HG02571 (cell line): Measurements from ENCODE around the gene PRSS33.

Experiments
- ATAC-seq: cut with Tn5 transposase; IDR thresholded peaks from one replicate; pipeline ENCODE4 v1.9.1; 2021; ENCODE audit warnings: mild to moderate bottlenecking, moderate library complexity; ENCODE audit not compliant: unreplicated experiment

Gene PRSS33

GRCh38 chr16:2799859-2800226, 12.5 kb upstream of the PRSS33 start:
- ATAC-seq, result no peak

- ATAC-seq, result no peak
Observed at GRCh38 chr16:2799205-2799858, 12.0 kb upstream of the PRSS33 start.

GRCh38 chr16:2798723-2799204, 11.4 kb upstream of the PRSS33 start:
- no peak for ATAC-seq

GRCh38 chr16:2795395-2796143, 8.2 kb upstream of the PRSS33 start:
- no peak for ATAC-seq

- no peak for ATAC-seq
Observed at GRCh38 chr16:2792940-2793339, 5.6 kb upstream of the PRSS33 start.

- ATAC-seq, result no peak
Observed at GRCh38 chr16:2791174-2791573, 3.8 kb upstream of the PRSS33 start.

- ATAC-seq, result no peak
Observed at GRCh38 chr16:2790631-2791030, 3.3 kb upstream of the PRSS33 start.

- no peak for ATAC-seq
Observed at GRCh38 chr16:2787961-2788360, 601 bp upstream of the PRSS33 start.

GRCh38 chr16:2786826-2787151, 571 bp downstream of the PRSS33 start:
- ATAC-seq, result no peak

GRCh38 chr16:2786061-2786825, 1.1 kb downstream of the PRSS33 start:
- ATAC-seq, result no peak

GRCh38 chr16:2785101-2785991, 2.0 kb downstream of the PRSS33 start:
- ATAC-seq, result no peak

- no peak for ATAC-seq
Observed at GRCh38 chr16:2784358-2785100, 2.8 kb downstream of the PRSS33 start.

GRCh38 chr16:2783581-2784357, 3.6 kb downstream of the PRSS33 start:
- ATAC-seq, result no peak

- ATAC-seq, result no peak
Observed at GRCh38 chr16:2782583-2783351, 4.6 kb downstream of the PRSS33 start.

GRCh38 chr16:2779978-2780898, 7.1 kb downstream of the PRSS33 start:
- no peak for ATAC-seq

- ATAC-seq, result no peak
Observed at GRCh38 chr16:2779151-2779920, 8.0 kb downstream of the PRSS33 start.

- no peak for ATAC-seq
Observed at GRCh38 chr16:2778630-2778958, 8.8 kb downstream of the PRSS33 start.
